ENCODE results near the gene AFAP1L1.

AFAP1L1 gene

GRCh38 chr5:149284501-149284900 lies 12.8 kb downstream of the AFAP1L1 start:
- no peak for DNase-seq (ENCODE audit: low spot score)

DNA sequence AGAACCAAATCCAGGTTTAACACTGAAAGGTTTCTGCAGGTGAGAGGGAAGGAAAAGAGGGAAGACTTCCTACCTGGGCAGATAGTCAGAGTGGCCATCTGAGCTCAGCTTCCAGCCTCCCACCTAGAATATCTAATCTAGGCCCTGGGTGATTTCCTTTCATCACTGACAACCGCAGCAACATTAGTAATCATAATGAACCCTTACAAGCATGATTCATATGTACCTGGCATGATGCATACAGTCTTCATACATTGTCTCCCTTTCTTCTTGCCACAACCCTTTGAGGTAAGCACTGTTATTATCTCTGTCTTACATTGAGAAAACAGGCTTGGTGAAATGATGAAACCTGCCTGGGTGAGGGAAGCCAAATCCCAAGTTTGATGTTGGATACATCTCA lies 13.5 kb downstream of the AFAP1L1 start:
- DNase-seq (ENCODE audit: low spot score), result no peak

- DNase-seq (ENCODE audit: low spot score), result no peak
Observed at GRCh38 chr5:149288436-149288835, 16.8 kb downstream of the AFAP1L1 start.

- DNase-seq (ENCODE audit: low spot score), result no peak
Observed at GRCh38 chr5:149289301-149289700, 17.6 kb downstream of the AFAP1L1 start.

DNA sequence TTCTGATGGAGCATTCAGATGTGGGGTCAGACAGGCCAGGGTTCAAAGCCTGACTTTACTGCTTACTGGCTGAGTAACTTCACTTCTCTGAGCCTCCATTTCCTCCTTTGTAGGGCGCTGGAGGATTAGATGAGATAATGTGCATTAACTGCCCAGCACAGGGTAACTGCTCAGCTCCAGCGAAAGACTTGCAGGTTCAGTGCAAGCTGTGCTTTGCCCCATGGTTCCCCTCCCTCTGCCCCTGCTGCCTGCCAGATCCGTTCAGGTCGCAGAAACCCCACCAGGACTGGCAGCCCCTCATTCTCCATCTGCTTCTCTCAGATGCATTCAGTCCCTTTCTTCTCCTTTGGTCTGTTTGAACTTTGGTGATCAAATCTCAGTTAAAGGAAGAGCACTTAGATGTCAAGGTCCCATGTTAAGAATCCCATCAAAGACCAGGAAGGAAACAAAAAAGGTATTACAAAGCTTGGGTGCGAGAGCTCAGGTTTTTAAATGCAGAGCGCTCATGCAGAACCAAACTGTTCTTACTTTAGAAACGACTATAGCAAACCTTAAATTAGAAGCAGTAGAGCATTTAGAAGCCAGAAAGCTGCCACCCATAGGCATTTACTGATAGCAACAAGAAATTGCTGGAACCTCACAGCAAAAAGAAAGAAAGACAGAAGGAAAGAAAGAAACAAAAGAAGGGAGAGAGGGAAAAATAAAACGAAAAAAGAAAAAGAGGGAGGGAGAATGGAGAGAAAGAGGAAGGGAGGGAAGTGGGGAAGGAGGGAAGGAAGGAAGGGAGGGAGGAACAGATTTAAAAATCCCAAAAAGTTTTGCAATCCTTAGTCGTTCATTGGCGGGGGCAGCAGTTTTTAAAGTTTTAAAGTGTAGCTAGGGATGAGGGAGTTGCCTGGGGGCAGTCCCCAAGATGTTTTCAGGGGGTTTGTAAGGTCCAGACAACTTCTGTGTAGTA lies 23.5 kb downstream of the AFAP1L1 start:
- no peak for DNase-seq (ENCODE audit: low spot score)

DNA sequence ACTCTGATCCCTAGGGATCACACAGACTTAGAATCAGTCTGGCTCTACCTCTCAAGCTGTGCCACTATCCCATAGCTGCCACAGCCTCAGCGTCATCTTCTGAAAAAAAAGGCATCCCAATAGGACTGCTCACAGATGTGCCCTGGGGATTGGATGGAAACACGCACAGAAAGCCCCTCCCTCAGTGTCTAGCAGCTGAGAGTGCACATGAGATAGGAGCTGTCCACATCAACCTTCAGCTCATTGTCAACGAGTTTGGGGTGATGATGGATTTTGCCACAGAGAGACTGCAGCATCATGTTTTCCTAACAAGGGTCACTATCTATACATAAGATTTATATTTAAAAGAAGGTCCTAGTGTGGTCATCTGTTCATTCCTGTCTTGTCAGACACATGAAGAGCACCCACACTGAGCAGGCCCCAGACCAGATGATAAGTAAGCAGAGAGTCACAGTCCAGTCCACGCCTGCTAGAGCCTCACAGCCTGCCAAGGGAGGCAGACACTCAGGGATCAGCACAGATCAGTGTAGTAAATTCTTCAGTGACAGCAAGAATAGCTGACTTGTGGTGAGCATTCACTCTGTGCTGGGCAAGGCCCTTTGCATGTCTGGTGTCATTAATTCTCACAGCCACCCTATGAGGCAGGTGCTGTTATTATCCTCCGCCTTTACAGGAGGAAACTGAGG lies 25.8 kb downstream of the AFAP1L1 start:
- DNase-seq (ENCODE audit: low spot score), result no peak

DNA sequence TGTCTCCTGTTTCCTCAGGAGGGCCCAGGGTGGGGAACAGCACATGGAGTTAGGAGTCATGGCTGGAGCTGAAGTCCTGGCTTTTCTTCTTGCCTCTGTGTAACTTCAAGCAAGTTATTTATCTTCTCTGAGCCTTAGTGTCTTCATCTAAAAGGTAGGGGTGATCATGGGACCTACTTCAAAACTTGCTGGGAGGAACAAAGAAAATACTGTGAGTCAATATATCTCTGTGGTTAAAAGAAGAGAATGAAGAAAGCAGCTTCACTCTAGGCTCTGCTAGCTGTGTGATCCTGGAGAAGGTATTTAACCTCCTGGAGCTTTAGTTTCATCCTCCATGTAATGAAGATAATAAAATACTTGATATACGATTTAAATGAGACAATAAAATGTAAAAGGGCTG lies 26.5 kb downstream of the AFAP1L1 start:
- no peak for DNase-seq (ENCODE audit: low spot score)

DNA sequence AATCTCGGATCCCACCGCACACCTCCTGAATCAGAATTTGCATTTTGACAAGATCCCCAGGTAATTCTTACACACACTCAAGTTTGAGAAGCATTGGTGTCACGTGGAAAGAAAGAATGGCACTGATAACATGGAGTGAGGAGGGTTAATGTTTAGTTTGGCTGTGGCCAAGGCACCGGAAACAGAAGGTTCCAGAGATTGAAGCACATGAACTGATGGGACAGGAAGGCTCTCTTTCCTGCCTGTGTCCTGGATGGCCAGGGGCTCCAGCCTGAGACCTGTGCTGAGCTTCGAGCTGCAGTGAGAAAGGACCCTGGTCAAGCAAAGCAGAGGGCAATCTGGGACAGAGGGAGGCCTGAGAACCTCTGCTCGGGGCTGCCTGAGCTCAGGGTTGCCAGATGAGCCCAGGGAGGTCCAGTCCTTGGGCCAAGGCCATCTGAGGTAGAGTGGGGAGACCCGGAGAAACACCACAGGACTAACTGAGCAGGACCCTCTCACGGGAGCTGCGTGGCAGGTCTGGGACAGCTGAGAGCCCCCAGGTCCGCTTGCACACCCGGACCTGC lies 27.3 kb downstream of the AFAP1L1 start:
- no peak for DNase-seq (ENCODE audit: low spot score)

DNA sequence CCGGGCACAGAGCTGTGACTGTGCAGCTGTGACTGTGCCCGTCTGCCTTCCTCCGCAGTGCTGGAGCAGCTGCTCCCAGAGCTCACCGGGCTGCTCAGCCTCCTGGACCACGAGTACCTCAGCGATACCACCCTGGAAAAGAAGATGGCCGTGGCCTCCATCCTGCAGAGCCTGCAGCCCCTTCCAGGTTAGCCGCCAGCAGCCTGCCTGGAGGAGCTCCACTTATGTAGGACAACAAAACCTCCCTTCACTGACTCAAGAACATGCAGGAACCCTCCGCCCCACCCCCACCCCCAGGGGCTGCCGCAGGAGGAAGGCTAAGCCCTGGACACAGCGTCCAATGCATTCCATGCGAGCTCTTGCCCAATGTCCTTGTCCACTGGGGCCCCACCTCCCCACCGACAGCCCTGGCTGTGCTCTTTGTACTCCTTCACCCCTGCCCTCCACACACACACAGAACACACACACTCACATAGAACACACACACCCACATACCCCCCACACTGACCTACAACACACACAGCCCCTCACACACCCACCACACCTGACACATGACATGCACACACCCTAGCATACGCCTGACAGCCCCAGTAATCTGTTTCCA lies 27.9 kb downstream of the AFAP1L1 start:
- DNase-seq (ENCODE audit: low spot score), result no peak

GRCh38 chr5:149300441-149300840 lies 28.8 kb downstream of the AFAP1L1 start:
- no peak for DNase-seq (ENCODE audit: low spot score)

DNA sequence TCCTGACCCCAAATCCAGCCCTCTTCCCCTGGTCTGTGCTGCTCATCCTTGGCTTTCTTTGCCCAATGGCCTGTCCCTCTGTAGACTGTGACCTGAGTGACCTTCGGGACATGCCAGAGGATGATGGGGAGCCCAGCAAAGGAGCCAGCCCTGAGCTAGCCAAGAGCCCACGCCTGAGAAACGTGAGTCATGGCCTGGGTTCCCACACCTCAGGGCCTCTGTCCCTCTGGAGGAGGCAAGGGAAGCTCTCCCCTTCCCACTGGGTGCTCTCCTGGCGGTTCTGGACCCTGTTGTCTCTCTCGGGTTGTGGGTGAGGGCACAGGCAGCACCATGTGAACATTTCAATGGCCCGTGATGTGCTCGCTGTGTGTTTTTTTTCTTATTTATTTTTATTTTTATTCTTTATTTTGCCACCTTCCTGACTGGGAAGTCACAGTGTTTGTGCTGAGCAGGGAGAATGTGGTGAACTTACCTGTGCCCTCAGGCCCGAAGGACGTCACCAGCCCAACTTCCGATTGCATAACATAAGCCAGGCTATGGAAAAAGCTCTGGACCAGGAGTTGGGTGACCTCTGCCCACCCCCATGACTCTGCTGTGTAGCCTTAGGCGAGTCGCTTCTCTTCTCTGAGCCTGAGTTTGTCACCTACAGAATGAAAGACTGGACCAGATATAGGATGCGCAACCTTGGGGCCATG lies 29.5 kb downstream of the AFAP1L1 start:
- no peak for DNase-seq (ENCODE audit: low spot score)

DNA sequence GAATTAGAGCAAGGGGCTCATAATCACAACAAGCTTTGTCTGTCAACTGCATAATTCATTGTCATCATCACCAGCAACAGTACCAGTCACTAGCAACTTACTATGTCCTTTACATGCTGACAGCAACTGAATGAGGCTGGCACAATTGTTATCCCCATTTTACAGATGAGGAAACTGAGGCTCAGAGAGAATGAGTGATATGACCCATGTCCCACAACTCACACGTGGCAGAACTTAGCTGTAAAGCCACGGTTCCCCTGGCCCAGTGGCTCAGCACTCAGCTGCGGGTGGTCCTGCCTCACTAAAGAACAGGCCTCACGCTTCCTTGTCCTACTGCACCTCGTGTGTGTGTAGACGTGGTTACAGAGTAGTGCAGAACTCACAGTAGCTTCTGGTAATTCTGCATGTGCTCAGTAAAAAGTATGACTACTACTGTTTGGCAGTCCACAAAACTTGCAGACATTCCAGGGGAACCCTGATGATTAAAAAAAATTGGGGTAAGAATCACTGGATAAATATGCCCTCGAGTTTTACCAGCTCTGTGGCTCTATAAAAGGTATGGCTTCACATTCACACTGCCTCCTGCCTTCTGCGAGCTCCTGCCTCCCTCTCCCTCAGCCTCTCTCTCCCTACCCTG lies 30.2 kb downstream of the AFAP1L1 start:
- DNase-seq (ENCODE audit: low spot score), result no peak

DNA sequence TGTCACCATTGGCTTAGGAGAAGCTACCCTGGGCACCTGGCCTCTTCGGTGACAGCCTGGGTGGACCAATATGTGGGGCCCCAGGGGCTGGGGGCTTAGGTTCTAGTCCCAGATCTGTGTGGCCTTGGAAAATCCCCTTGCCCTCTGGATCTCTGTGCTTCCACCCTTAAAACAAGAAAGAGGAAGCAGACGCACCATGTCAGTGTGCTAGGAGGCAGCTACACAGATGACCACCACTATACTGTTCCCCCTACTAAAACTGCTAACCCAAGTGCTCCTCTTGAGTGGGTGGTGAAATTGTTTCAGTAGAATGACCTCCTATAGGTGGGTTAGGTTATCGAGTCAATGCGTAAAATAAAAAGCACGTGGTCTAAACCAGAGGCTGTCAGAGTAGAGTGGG lies 31.0 kb downstream of the AFAP1L1 start:
- DNase-seq (ENCODE audit: low spot score), result no peak

GRCh38 chr5:149303210-149303609 lies 31.6 kb downstream of the AFAP1L1 start:
- no peak for DNase-seq (ENCODE audit: low spot score)

DNA sequence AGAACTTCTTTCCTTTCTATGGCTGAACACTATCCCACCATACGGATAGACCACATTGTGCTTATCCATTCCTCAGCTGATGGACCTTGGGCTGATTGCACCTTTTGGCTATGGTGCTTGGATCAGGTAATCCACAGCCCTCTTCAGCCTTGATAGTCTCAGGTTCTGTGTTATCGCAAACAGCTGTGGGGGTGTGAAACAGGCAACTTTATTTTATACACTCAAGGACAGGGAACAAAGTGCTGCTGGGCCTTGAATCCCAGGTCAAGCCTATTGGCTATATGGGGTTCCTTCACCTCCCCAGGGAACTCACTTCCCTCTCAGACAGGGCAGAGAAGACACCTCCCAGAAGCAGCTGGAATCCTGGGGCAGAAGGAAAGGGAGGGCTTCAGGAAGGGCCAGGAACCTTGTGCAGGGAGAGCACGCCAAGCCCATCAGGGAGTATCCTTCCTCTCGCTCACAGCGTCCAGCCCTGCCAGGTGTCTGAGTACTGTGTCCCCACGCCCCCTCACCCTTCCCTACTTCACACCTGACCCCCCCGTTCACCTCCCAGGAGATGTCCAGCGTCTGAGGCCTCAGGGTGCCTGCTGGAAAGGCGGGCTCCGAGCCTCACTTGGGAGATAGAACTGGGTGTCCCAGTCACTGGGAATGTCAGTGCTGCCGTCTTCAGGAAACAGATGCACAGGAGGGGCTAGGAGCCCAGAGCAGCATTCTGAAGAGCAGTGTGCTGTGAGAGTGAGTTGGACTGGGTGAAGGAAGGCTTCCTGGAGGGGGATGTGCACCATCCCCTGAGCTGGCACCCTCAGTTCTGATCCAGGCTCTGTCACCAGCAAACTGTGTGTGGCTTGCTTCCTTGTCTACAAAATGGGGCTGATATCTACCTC lies 32.8 kb downstream of the AFAP1L1 start:
- no peak for DNase-seq (ENCODE audit: low spot score)

GRCh38 chr5:149309354-149309753 lies 37.7 kb downstream of the AFAP1L1 start:
- no peak for DNase-seq (ENCODE audit: low spot score)

GRCh38 chr5:149310488-149310887 lies 38.8 kb downstream of the AFAP1L1 start:
- no peak for DNase-seq (ENCODE audit: low spot score)

DNA sequence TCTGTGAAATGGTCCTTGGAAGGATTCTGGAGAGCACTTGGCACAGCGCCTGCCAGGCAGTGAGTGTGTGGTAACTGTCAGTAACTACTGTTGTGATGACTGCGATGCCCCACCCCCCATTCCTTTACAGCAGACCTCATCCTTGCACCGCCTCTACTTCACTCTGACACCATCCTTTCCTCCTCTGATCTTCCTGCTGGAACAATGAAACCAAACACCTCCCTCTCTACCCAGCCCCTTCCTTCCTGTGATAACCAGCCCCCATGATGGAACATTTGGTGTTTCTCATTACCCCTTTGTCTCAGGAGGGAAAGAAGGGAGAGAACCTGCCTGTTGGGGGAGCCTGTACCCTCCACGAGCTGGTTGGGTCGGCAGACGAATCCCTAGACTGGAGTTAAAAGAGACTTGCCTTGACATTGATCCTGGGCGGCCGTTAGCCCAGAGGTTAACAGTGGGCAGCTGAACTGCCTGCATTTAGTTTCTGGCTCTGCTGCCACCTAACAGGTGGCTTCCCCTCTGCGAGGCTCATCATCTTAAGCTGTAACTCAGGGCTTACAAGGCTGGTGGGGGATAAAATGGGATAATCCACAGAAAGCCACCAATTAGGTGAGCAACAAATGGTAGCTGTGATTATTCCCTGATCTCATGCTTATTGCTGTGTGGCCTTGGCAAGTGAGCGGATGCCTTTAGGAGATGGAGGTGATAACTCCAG lies 39.4 kb downstream of the AFAP1L1 start:
- no peak for DNase-seq (ENCODE audit: low spot score)

DNA sequence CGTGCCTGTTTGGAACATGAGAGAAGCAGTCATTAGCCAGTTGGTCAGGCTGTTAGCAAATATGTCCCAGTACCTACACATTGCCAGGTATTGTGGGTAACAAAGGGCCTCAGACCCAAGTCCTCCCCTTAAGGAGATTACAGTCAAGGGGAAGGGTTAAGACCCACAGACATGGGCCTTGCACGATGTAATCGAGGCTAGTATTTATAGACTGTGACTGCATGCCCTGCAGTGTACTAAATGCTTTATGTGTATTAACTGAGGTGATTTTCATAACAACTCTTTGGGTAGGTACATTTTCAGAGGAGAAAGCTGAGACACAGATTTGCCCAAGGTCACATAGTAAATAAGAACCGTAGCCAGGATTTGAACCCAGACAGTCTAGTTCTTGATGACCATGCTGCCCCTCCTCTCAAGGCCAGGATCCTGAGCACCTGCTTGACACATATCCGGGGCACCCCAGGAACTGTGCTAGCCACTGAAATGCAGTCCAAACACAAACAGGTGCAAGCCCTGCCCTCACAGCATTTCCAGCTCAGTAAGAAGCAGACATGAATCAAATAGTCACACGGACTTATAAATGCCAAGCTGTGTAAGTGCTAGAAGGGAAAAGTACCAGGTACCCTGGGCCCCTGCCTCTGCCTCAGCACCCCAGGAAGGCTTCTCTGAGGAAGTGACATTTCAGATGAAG lies 41.6 kb downstream of the AFAP1L1 start:
- DNase-seq (ENCODE audit: low spot score), result no peak
